SK-N-SH treated with all-trans-retinoic acid at 6 μM for 48 hours (cell line): ENCODE results near the gene MAP3K20.

Source experiments
- ATAC-seq: fragments of 200-7000 bp; cut with Tn5 transposase; 3 replicates; pipeline ENCODE4 v1.9.1; 2020; ENCODE audit warnings: mild to moderate bottlenecking, moderate library complexity
- ARNTL ChIP-seq: fragments of 450-650 bp; formaldehyde crosslinking; IDR thresholded peaks from 2 replicates; pipeline ENCODE4 v1.5.0; 2020; ENCODE audit warnings: low read depth, mild to moderate bottlenecking, moderate library complexity, borderline replicate concordance
- BACH2 ChIP-seq: fragments of 250-450 bp; sonication (Bioruptor Pico); IDR thresholded peaks from 2 replicates; pipeline ENCODE4 v1.9.0; 2021; ENCODE audit warnings: mild to moderate bottlenecking, borderline replicate concordance
- CREB5 ChIP-seq: fragments of 250-450 bp; sonication (Bioruptor Pico); IDR thresholded peaks from 2 replicates; pipeline ENCODE4 v1.5.1; 2020; ENCODE audit warnings: low read depth, mild to moderate bottlenecking, moderate library complexity
- CSDC2 ChIP-seq: fragments of 250-450 bp; sonication (Bioruptor Pico); IDR thresholded peaks from 2 replicates; pipeline ENCODE4 v1.5.0; 2020; ENCODE audit warnings: mild to moderate bottlenecking, moderate library complexity
- CSRNP3 ChIP-seq: fragments of 250-450 bp; sonication (Bioruptor Pico); IDR thresholded peaks from 2 replicates; pipeline ENCODE4 v1.5.1; 2021; ENCODE audit warnings: mild to moderate bottlenecking, moderate library complexity
- ESRRG ChIP-seq: fragments of 250-450 bp; sonication (Bioruptor Pico); IDR thresholded peaks from 2 replicates; pipeline ENCODE4 v1.6.1; 2021; ENCODE audit warnings: mild to moderate bottlenecking
- ISL1 ChIP-seq: fragments of 250-450 bp; sonication (Bioruptor Pico); IDR thresholded peaks from 2 replicates; pipeline ENCODE4 v2.1.2; 2022; ENCODE audit warnings: mild to moderate bottlenecking, moderate library complexity
- OSR1 ChIP-seq: fragments of 250-450 bp; sonication (Bioruptor Pico); IDR thresholded peaks from 2 replicates; pipeline ENCODE4 v1.8.0; 2022; ENCODE audit warnings: moderate library complexity, mild to moderate bottlenecking, inconsistent platforms
- PPARA ChIP-seq: fragments of 250-450 bp; sonication (Bioruptor Pico); IDR thresholded peaks from 2 replicates; pipeline ENCODE4 v1.5.0; 2020; ENCODE audit warnings: mild to moderate bottlenecking, borderline replicate concordance
- SNAI2 ChIP-seq: fragments of 250-450 bp; sonication (Bioruptor Pico); IDR thresholded peaks from 2 replicates; pipeline ENCODE4 v1.5.0; 2020; ENCODE audit warnings: mild to moderate bottlenecking, moderate library complexity
- TCF4 ChIP-seq: fragments of 250-450 bp; sonication (Bioruptor Pico); IDR thresholded peaks from 2 replicates; pipeline ENCODE4 v1.8.0; 2021; ENCODE audit warnings: mild to moderate bottlenecking, moderate library complexity, borderline replicate concordance
- TOX ChIP-seq: fragments of 250-450 bp; sonication (Bioruptor Pico); IDR thresholded peaks from 2 replicates; pipeline ENCODE4 v1.8.0; 2021; ENCODE audit warnings: mild to moderate bottlenecking, moderate library complexity, borderline replicate concordance
- ZC3H10 ChIP-seq: fragments of 250-450 bp; sonication (Bioruptor Pico); IDR thresholded peaks from 2 replicates; pipeline ENCODE4 v1.5.1; 2021; ENCODE audit warnings: mild to moderate bottlenecking, moderate library complexity
- ZFP3 ChIP-seq: fragments of 250-450 bp; sonication (Bioruptor Pico); IDR thresholded peaks from 2 replicates; pipeline ENCODE4 v1.5.0; 2020; ENCODE audit warnings: mild to moderate bottlenecking, moderate library complexity
- ZFP30 ChIP-seq: fragments of 450-650 bp; formaldehyde crosslinking; IDR thresholded peaks from 2 replicates; pipeline ENCODE4 v1.5.0; 2022; ENCODE audit warnings: mild to moderate bottlenecking, moderate library complexity
- ZNF70 ChIP-seq: fragments of 450-650 bp; formaldehyde crosslinking; IDR thresholded peaks from 2 replicates; pipeline ENCODE4 v1.5.0; 2020; ENCODE audit warnings: mild to moderate bottlenecking, moderate library complexity
- TF ChIP-seq, protein P1 (sequence below): fragments of 250-450 bp; sonication (Bioruptor Pico); IDR thresholded peaks from 2 replicates; pipeline ENCODE4 v1.8.0; 2020; ENCODE audit warnings: mild to moderate bottlenecking, moderate library complexity, borderline replicate concordance
- TF ChIP-seq, protein P2 (sequence below): fragments of 250-450 bp; sonication (Bioruptor Pico); IDR thresholded peaks from 2 replicates; pipeline ENCODE4 v1.8.0; 2021; ENCODE audit warnings: low read depth, mild to moderate bottlenecking, moderate library complexity, borderline replicate concordance

MAP3K20 gene

GRCh38 chr2:173043897-173044519 is 31.6 kb upstream of the MAP3K20 start:
- TF ChIP-seq, protein P1, sequence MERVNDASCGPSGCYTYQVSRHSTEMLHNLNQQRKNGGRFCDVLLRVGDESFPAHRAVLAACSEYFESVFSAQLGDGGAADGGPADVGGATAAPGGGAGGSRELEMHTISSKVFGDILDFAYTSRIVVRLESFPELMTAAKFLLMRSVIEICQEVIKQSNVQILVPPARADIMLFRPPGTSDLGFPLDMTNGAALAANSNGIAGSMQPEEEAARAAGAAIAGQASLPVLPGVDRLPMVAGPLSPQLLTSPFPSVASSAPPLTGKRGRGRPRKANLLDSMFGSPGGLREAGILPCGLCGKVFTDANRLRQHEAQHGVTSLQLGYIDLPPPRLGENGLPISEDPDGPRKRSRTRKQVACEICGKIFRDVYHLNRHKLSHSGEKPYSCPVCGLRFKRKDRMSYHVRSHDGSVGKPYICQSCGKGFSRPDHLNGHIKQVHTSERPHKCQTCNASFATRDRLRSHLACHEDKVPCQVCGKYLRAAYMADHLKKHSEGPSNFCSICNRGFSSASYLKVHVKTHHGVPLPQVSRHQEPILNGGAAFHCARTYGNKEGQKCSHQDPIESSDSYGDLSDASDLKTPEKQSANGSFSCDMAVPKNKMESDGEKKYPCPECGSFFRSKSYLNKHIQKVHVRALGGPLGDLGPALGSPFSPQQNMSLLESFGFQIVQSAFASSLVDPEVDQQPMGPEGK = no peak
- TF ChIP-seq, protein P2, sequence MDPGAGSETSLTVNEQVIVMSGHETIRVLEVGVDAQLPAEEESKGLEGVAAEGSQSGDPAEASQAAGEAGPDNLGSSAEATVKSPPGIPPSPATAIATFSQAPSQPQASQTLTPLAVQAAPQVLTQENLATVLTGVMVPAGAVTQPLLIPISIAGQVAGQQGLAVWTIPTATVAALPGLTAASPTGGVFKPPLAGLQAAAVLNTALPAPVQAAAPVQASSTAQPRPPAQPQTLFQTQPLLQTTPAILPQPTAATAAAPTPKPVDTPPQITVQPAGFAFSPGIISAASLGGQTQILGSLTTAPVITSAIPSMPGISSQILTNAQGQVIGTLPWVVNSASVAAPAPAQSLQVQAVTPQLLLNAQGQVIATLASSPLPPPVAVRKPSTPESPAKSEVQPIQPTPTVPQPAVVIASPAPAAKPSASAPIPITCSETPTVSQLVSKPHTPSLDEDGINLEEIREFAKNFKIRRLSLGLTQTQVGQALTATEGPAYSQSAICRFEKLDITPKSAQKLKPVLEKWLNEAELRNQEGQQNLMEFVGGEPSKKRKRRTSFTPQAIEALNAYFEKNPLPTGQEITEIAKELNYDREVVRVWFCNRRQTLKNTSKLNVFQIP (CRISPR knock-in tag) = no peak
- TF ChIP-seq ZC3H10 (CRISPR knock-in tag) (no peak), ARNTL (CRISPR knock-in tag) (no peak), BACH2 (CRISPR knock-in tag) (no peak), CSRNP3 (CRISPR knock-in tag) (no peak)
- ATAC-seq = no peak

DNA sequence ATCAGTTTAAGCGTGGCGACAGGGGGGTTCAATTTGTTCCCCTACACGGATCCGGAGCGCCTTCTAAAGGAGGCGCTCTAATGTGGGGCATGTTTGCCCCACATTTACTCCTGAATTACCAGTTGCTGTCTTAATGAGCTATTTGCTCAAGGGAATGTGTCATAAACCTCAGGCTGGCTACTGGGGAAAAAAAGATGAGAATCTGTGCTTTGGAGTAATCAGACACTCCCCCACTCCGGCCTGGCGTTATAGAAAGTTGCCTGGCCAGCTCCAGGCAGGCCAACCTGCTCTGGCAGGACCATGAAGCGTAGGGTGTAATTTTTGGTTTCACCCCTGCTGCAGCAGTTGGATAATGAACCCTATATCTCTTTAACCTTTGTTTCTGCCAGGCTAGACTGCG is 31.0 kb upstream of the MAP3K20 start:
- no peak for ATAC-seq
- TF ChIP-seq CSDC2 (no peak), ZFP30 (no peak), TOX (CRISPR knock-in tag) (no peak), TCF4 (CRISPR knock-in tag) (no peak), CSRNP3 (CRISPR knock-in tag) (no peak), ESRRG (CRISPR knock-in tag) (no peak), ZNF70 (CRISPR knock-in tag) (no peak), OSR1 (CRISPR knock-in tag) (no peak), CREB5 (no peak), ZC3H10 (CRISPR knock-in tag) (no peak)
- TF ChIP-seq, protein P1 = no peak
- TF ChIP-seq, all 23 proteins: peak for 0

DNA sequence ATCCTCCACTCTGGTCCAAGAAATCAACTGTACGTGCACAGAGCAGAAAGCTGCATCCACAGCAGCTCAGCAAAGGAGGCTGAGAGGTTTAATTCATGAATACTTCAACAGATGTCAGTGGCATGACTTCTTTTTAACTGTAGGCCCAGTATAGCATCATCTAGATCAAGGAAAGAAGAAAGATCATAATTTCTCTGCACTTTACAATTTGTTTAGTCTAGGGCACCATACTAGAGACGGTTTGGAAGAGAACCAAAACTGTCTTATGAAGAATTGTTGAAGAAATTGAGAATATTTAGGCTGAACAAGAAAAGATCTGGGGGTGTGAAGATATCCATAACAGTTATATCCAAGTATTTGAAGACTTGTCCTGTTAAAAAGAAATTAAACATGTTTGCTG is 30.5 kb upstream of the MAP3K20 start:
- TF ChIP-seq PPARA (no peak), TOX (CRISPR knock-in tag) (no peak), CSRNP3 (CRISPR knock-in tag) (no peak)
- TF ChIP-seq, all 23 proteins: peak for 0
- no peak for ATAC-seq

GRCh38 chr2:173048522-173048896 is 27.1 kb upstream of the MAP3K20 start:
- TF ChIP-seq ZFP30 (no peak), PPARA (no peak), ZFP3 (CRISPR knock-in tag) (no peak), CREB5 (no peak), CSDC2 (no peak), ISL1 (CRISPR knock-in tag) (no peak), SNAI2 (CRISPR knock-in tag) (no peak), CSRNP3 (CRISPR knock-in tag) (no peak), BACH2 (CRISPR knock-in tag) (no peak)
- TF ChIP-seq, protein P1 = no peak
- TF ChIP-seq, all 23 proteins: peak for 0
- ATAC-seq = peak; percentile 2; the same call in 1 of the 3 replicates
